ENCODE results near the gene RUBCN. TPM values are rescaled to one million over a fixed set of nuclear protein-coding genes. Genes with fewer than 3 reads are reported as not detected.

RUBCN gene
- total and polyA plus RNA-seq, 2 experiments from 2014 or later = 10.5 to 18.4 TPM

DNA sequence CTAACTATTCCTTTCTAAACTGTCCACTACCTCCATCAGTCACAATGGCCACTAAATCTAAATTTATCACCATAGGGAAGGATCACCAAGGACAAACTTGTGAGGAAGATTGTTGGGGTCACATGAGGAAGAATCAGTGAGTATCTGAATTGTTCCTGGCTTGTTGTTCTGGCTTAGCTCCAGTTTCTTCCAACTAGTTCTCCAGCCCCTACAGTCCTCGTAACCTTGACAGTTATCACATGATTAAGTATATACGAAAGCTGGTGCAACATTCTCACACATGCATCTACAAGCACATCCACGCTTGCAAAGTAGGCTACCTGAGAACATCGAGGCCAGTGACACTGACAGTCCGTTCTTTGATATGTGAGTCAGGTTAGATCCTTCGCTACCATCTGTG, 46.0 kb downstream of the RUBCN start:
- Histone ChIP-seq H3K4me2 (ENCODE audit: unreplicated experiment) (no peak overlapping the region), H3K9ac (no peak overlapping the region), H3K4me1 (ENCODE audit: insufficient read depth) (no peaks in the 10 kb centered on the region), H3K9me2 (ENCODE audit: insufficient read depth) (no peaks in the 10 kb centered on the region), H4K20me1 (ENCODE audit: insufficient read depth) (no peaks in the 10 kb centered on the region), H3K4me3 (no peak overlapping the region), H3F3A (ENCODE audit: insufficient read depth) (no peaks in the 10 kb centered on the region), H3K9me3 (ENCODE audit: low read depth) (no peaks in the 10 kb centered on the region), H3K27me3 (replicated peaks; ENCODE audit: insufficient read depth) (no peaks in the 10 kb centered on the region), H2AFZ (no peak overlapping the region), H3K79me2 (ENCODE audit: insufficient read depth) (no peaks in the 10 kb centered on the region), H3K27ac (no peak overlapping the region), H3K36me3 (ENCODE audit: low read depth) (peaks cover 19% of the 10 kb centered on the region; the same call in 1 of the 2 replicates)
- no peak for DNase-seq
- WGBS, 2 experiments (ENCODE audit: low coverage in 1 of 2, low lambda C conversion rate in 2 of 2, missing lambda C conversion rate in 2 of 2) = 88 to 93% methylated on average over 6 of the region's 6 CpGs
- TF ChIP-seq EZH2 (IDR thresholded peaks at IDR 0.05; ENCODE audit: insufficient read depth, poor library complexity, severe bottlenecking) = no peak
- TF ChIP-seq EZH2phosphoT487 (IDR thresholded peaks at IDR 0.05; ENCODE audit: insufficient read depth, low read depth) = no peak
- in situ Hi-C loops (cut with MboI) = no loop called here

DNA sequence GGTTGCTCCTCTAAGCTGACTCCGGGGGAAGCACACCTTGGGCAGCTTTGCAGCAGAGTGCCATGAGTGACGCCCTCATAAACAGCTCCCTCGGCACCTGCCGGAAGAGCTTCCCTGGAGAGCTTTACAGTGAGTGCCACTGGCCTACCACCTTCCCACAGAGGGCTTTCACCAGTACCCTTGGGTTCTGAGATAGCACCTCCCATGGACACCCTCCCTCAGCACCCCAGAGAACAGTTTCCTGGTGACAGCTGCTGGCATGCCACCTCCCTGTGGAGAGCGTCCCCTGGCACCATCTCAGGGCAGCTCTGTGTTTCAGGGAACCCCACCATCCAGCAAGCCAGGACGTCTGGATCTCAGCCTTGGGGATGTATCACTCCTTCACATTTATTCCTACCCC, 49.1 kb downstream of the RUBCN start:
- Histone ChIP-seq H3K4me1 (ENCODE audit: insufficient read depth) (no peaks in the 10 kb centered on the region), H4K20me1 (ENCODE audit: insufficient read depth) (no peaks in the 10 kb centered on the region), H3K27me3 (replicated peaks; ENCODE audit: insufficient read depth) (no peaks in the 10 kb centered on the region), H3F3A (ENCODE audit: insufficient read depth) (no peaks in the 10 kb centered on the region), H3K36me3 (ENCODE audit: low read depth) (peaks cover 22% of the 10 kb centered on the region; the same call in 1 of the 2 replicates), H3K27ac (no peak overlapping the region), H3K4me2 (ENCODE audit: unreplicated experiment) (no peak overlapping the region), H3K9me3 (ENCODE audit: low read depth) (no peaks in the 10 kb centered on the region), H3K4me3 (no peak overlapping the region), H2AFZ (no peak overlapping the region), H3K9me2 (ENCODE audit: insufficient read depth) (no peaks in the 10 kb centered on the region), H3K79me2 (ENCODE audit: insufficient read depth) (no peaks in the 10 kb centered on the region), H3K9ac (no peak overlapping the region)
- WGBS, 2 experiments (ENCODE audit: low coverage in 1 of 2, low lambda C conversion rate in 2 of 2, missing lambda C conversion rate in 2 of 2) = 88 to 91% methylated on average over 6 of the region's 6 CpGs
- in situ Hi-C loops (cut with MboI) = no loop called here
- no peak for TF ChIP-seq EZH2 (IDR thresholded peaks at IDR 0.05; ENCODE audit: insufficient read depth, poor library complexity, severe bottlenecking)
- no peak for DNase-seq

- no peaks in the 10 kb centered on the region for H3F3A ChIP-seq (ENCODE audit: insufficient read depth)
- H3K9ac ChIP-seq = no peak overlapping the region
- H3K27me3 ChIP-seq (replicated peaks; ENCODE audit: insufficient read depth) = no peaks in the 10 kb centered on the region
- H3K27ac ChIP-seq = no peak overlapping the region
- no peaks in the 10 kb centered on the region for H3K4me1 ChIP-seq (ENCODE audit: insufficient read depth)
- DNase-seq = no peak
- no peak overlapping the region for H3K4me3 ChIP-seq
- H2AFZ ChIP-seq = no peak overlapping the region
- no peaks in the 10 kb centered on the region for H3K9me3 ChIP-seq (ENCODE audit: low read depth)
- 96 to 98% methylated on average over 4 of the region's 4 CpGs for WGBS, 2 experiments (ENCODE audit: low coverage in 1 of 2, low lambda C conversion rate in 2 of 2, missing lambda C conversion rate in 2 of 2)
- H3K36me3 ChIP-seq (ENCODE audit: low read depth) = peaks cover 17% of the 10 kb centered on the region; the same call in 1 of the 2 replicates
- H3K4me2 ChIP-seq (ENCODE audit: unreplicated experiment) = no peak overlapping the region
- TF ChIP-seq EZH2 (IDR thresholded peaks at IDR 0.05; ENCODE audit: insufficient read depth, poor library complexity, severe bottlenecking) = no peak
- no peaks in the 10 kb centered on the region for H3K79me2 ChIP-seq (ENCODE audit: insufficient read depth)
- in situ Hi-C loops (cut with MboI) = no loop called here
- no peaks in the 10 kb centered on the region for H3K9me2 ChIP-seq (ENCODE audit: insufficient read depth)
- H4K20me1 ChIP-seq (ENCODE audit: insufficient read depth) = no peaks in the 10 kb centered on the region
These were observed 49.8 kb downstream of the RUBCN start for GRCh38 chr3:197686899-197687298.

GRCh38 chr3:197685546-197685945, 51.2 kb downstream of the RUBCN start:
- no peak overlapping the region for H2AFZ ChIP-seq
- no peak overlapping the region for H3K4me3 ChIP-seq
- WGBS, 2 experiments (ENCODE audit: low coverage in 1 of 2, low lambda C conversion rate in 2 of 2, missing lambda C conversion rate in 2 of 2) = 89 to 94% methylated on average over 3 of the region's 3 CpGs

DNA sequence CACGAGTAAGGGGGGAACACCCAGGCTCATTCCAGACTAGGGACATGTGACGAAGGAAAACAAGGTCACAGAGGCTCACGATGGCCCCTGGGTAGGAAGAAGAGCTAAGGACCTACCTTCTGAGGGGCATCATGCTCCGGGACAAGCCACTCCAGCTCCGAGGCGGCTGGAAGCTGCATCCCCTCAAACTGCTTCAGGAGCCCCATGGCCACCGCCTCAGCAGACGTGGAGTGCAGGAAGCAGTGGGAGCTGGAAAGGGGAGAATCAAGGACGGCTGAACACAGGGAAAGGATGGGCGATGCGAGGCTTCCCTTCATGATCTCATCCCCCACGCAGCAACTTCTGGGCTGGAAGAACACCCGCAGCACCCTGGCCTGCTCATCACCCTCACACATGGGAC, 53.5 kb downstream of the RUBCN start:
- no peak overlapping the region for H3K4me2 ChIP-seq (ENCODE audit: unreplicated experiment)
- H3K27me3 ChIP-seq (replicated peaks; ENCODE audit: insufficient read depth) = no peaks in the 10 kb centered on the region
- WGBS, 2 experiments (ENCODE audit: low coverage in 1 of 2, low lambda C conversion rate in 2 of 2, missing lambda C conversion rate in 2 of 2) = 89 to 90% methylated on average over 13 of the region's 13 CpGs
- H3K27ac ChIP-seq = no peak overlapping the region
- H3K4me3 ChIP-seq = no peak overlapping the region
- in situ Hi-C loops (cut with MboI) = no loop called here
- no peak overlapping the region for H2AFZ ChIP-seq
- no peaks in the 10 kb centered on the region for H3F3A ChIP-seq (ENCODE audit: insufficient read depth)
- no peaks in the 10 kb centered on the region for H3K79me2 ChIP-seq (ENCODE audit: insufficient read depth)
- peaks cover 6% of the 10 kb centered on the region; the same call in 1 of the 2 replicates for H3K36me3 ChIP-seq (ENCODE audit: low read depth)
- no peaks in the 10 kb centered on the region for H3K9me3 ChIP-seq (ENCODE audit: low read depth)
- no peaks in the 10 kb centered on the region for H3K9me2 ChIP-seq (ENCODE audit: insufficient read depth)
- DNase-seq = no peak
- no peak overlapping the region for H3K9ac ChIP-seq
- TF ChIP-seq EZH2phosphoT487 (IDR thresholded peaks at IDR 0.05; ENCODE audit: insufficient read depth, low read depth) (no peak), EZH2 (IDR thresholded peaks at IDR 0.05; ENCODE audit: insufficient read depth, poor library complexity, severe bottlenecking) (no peak)
- no peaks in the 10 kb centered on the region for H3K4me1 ChIP-seq (ENCODE audit: insufficient read depth)
- H4K20me1 ChIP-seq (ENCODE audit: insufficient read depth) = no peaks in the 10 kb centered on the region

More at GRCh38 chr3:197685546-197685945, 51.2 kb downstream of the RUBCN start:
- Histone ChIP-seq H3K9me2 (ENCODE audit: insufficient read depth) (no peaks in the 10 kb centered on the region), H3K27me3 (replicated peaks; ENCODE audit: insufficient read depth) (no peaks in the 10 kb centered on the region), H3K79me2 (ENCODE audit: insufficient read depth) (no peaks in the 10 kb centered on the region), H3K9ac (no peak overlapping the region), H3K36me3 (ENCODE audit: low read depth) (peaks cover 11% of the 10 kb centered on the region; the same call in 1 of the 2 replicates), H3K4me1 (ENCODE audit: insufficient read depth) (no peaks in the 10 kb centered on the region), H3K27ac (no peak overlapping the region), H3K9me3 (ENCODE audit: low read depth) (no peaks in the 10 kb centered on the region), H3K4me2 (ENCODE audit: unreplicated experiment) (no peak overlapping the region), H3F3A (ENCODE audit: insufficient read depth) (no peaks in the 10 kb centered on the region), H4K20me1 (ENCODE audit: insufficient read depth) (no peaks in the 10 kb centered on the region)
- TF ChIP-seq EZH2phosphoT487 (IDR thresholded peaks at IDR 0.05; ENCODE audit: insufficient read depth, low read depth) = no peak
- no peak for DNase-seq
- in situ Hi-C loops (cut with MboI) = no loop called here
